Activated CD8-positive, alpha-beta memory T cell treated with anti-CD3 and anti-CD28 coated beads for 36 hours (primary cell): ENCODE data around the gene RCN2. TPM values are rescaled to one million over a fixed set of nuclear protein-coding genes. Genes with fewer than 3 reads are reported as not detected.
"Not testable (repeated sequence)": the region's sequence is repeated elsewhere in the genome, so short reads cannot be mapped to it uniquely, and the experiment has no call there.

Experiments
- CTCF ChIA-PET: fragments of 350-600 bp; sonication (Branson Sonifier 250); formaldehyde crosslinking; loops from one replicate; lab custom pipeline; 2021; ENCODE audit warnings: antibody characterized with exemption; lab: Charles Lee
- POLR2A ChIA-PET: fragments of 350-600 bp; sonication (Branson Sonifier 250); formaldehyde crosslinking; loops from one replicate; lab custom pipeline; 2021; ENCODE audit warnings: antibody characterized with exemption; lab: Charles Lee
- total RNA-seq, 2 experiments: library from RNA; stranded (reverse); gene quantifications; one replicate each; pipeline ENCODE4 v1.2.3, GENCODE V29; 2021

The RCN2 gene
- 10 to 100 TPM; 35.0 to 36.6 TPM for total RNA-seq

GRCh38 chr15:76931397-76932134 lies at the start of gene RCN2:
TSS of gene RCN2 (plus strand) at chr15:76931749. CDS start at chr15:76931842, 93 bp downstream.
- POLR2A ChIA-PET: interaction anchor here (0.5 to 0.9 kb wide), 4 partner anchors 9 to 289 kb away, joined by 3 to 4 read pairs (median 3); no protein-coding TSS in a partner anchor
- CTCF ChIA-PET: interaction anchor here (0.7 to 1.8 kb wide), 4 partner anchors 14 to 1101 kb away, joined by 3 to 6 read pairs (median 4); no protein-coding TSS in a partner anchor

DNA sequence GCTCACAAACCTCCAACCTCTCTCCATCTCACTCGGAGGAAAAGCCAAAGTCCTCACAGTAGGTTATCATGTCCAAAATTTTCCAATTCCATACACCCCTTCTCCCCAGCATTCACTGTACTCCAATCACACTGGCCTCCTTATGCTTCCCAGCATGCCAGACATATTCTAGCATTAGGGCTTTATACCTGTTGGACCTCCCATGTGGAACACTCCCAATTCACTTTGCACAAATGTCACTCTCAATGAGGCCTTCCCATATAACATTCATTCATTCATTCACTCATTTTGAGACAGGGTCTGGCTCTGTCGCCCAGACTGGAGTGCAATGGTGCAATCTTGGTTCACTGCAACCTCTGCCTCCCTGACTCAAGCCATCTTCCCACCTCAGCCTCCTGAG lies 46.3 kb upstream of the RCN2 start:
- POLR2A ChIA-PET: no interaction called here
- CTCF ChIA-PET: no interaction called here

DNA sequence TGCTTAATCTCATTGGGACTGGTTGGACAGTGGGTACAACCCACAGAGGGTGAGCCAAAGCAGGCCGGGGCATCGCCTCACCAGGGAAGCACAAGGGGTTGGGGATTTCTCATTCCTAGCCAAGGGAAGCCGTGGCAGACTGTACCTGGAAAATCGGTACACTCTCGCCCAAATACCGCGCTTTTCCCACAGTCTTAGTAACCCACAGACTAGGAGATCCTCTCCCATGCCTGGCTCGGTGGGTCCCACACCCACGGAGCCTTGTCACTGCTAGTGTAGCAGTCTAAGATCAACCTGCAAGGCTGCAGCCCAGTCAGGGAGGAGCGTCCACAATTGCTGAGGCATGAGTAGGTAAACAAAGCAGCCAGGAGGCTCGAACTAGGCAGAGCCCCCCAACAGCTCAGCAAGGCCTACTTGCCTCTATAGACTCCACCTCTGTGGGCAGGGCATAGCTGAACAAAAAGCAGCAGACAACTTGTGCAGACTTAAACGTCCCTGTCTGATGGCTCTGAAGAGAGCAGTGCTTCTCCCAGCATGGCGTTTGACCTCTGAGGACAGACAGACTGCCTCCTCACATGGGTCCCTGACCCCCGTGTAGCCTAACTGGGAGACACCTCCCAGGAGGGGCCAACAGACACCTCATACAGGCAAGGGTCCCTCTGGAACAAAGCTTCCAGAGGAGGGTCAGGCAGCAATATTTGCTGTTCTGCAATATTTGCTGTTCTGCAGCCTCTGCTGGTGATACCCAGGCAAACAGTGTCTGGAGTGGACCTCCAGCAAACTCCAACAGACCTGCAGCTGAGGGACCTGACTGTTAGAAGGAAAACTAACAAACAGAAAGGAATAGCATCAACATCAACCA lies 44.0 kb upstream of the RCN2 start:
- POLR2A ChIA-PET, CTCF ChIA-PET: not testable (repeated sequence)

GRCh38 chr15:76892836-76893235 lies 38.7 kb upstream of the RCN2 start:
- POLR2A ChIA-PET: not testable (repeated sequence)

GRCh38 chr15:76894174-76894573 lies 37.4 kb upstream of the RCN2 start:
- ChIA-PET POLR2A (interaction anchor here (0.6 kb wide), 1 partner anchor 10 kb away, joined by 4 read pairs; no protein-coding TSS in a partner anchor), CTCF (no interaction called here)

More at GRCh38 chr15:76892836-76893235, 38.7 kb upstream of the RCN2 start:
- CTCF ChIA-PET: not testable (repeated sequence)

- CTCF ChIA-PET: no interaction called here
- POLR2A ChIA-PET: no interaction called here
Observed at GRCh38 chr15:76898102-76898501, 33.4 kb upstream of the RCN2 start.

DNA sequence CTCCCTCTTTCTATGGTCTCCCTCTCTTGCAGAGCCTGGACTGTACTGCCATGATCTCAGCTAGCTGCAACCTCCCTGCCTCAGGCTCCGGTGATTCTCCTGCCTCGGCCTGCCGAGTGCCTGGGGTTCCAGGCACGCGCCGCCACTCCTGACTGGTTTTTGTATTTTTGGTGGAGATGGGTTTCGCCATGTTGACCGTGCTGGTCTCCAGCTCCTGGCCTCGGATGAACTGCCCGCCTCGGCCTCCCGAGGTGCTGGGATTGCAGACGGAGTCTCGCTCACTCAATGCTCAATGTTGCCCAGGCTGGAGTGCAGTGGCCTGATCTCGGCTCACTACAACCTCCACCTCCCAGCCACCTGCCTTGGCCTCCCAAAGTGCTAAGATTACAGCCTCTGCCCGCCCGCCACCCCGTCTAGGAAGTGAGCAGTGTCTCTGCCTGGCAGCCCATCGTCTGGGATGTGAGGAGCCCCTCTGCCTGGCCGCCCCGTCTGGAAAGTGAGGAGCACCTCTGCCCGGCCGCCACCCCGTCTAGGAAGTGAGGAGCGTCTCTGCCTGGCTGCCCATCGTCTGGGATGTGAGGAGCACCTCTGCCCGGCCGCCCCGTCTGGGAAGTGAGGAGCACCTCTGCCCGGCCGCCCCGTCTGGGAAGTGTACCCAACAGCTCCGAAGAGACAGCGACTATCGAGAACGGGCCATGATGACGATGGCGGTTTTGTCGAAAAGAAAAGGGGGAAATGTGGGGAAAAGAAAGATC lies 32.2 kb upstream of the RCN2 start:
- POLR2A ChIA-PET, CTCF ChIA-PET: not testable (repeated sequence)

GRCh38 chr15:76899931-76900310 lies 31.6 kb upstream of the RCN2 start:
- CTCF ChIA-PET, POLR2A ChIA-PET: not testable (repeated sequence)

GRCh38 chr15:76901965-76902364 lies 29.6 kb upstream of the RCN2 start:
- ChIA-PET POLR2A (no interaction called here), CTCF (interaction anchor here (1.6 kb wide), 1 partner anchor 29 kb away, joined by 5 read pairs; the partner anchor contains the start of gene RCN2)

- POLR2A ChIA-PET: interaction anchor here (0.8 to 1.0 kb wide), 2 partner anchors 32 to 592 kb away, joined by 3 read pairs; partner anchors contain the start of gene ETFA
- CTCF ChIA-PET: interaction anchor here (0.7 to 1.6 kb wide), 4 partner anchors 28 to 640 kb away, joined by 3 to 5 read pairs (median 4); partner anchors contain the start of gene RCN2
Observed at GRCh38 chr15:76903251-76903681, 28.3 kb upstream of the RCN2 start.

GRCh38 chr15:76904461-76905012 lies 27.0 kb upstream of the RCN2 start:
- POLR2A ChIA-PET: interaction anchor here (0.5 to 1.1 kb wide), 3 partner anchors 10 to 119 kb away, joined by 3 to 5 read pairs (median 4); partner anchors contain the start of gene RCN2
- CTCF ChIA-PET: interaction anchor here (1.3 to 1.6 kb wide), 2 partner anchors 85 to 639 kb away, joined by 3 to 4 read pairs; no protein-coding TSS in a partner anchor

DNA sequence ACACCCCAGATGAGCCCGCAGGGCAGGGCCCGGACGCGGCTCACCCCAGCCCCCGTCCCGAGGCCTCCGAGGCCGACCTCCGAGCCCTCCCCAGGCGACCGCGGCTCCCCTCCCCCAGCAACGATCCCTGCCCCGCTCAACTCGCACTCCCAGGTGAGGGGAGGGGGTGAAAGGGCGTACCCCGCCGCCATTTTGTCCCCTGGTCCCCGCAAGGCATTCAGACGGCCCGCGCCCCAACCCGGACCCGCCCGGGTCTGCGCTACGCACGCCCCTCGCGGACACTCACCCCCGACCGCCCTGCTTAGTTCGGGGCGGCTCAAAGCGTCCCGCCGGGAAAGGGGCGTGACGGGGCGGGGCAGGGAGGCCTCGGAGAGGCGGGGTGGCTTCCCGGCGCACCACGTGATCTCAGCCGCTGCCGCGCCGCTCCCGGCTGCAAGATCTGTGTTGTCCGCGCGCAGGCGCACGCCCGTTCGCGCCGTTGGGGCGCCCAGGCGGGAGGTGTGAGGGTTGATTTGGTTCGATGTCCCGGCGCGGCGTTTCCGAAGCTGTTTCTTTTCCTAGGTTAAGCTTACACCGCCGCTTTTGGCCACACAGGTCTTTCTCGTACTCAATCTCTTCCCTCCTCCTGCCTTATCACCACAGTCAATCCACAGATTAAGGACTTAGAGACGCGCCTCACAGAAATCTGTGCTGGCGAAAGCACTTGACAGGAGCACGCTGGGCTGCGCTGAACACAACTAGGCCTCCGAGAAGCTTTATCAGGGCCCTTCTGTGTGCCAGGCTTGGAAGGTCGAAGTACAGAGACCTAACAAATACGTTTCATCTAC lies 26.3 kb upstream of the RCN2 start, which contains the start of gene SCAPER:
Gene SCAPER (minus strand): TSS at position 328 of the 827 bp plus-strand sequence. CDS start 21,523 bp downstream, outside the sequence.
- ChIA-PET POLR2A (interaction anchor here (0.6 to 1.1 kb wide), 3 partner anchors 26 to 225 kb away, joined by 3 to 6 read pairs (median 3); partner anchors contain the start of gene RCN2), CTCF (interaction anchor here (1.0 to 1.6 kb wide), 2 partner anchors 68 to 638 kb away, joined by 3 to 4 read pairs; no protein-coding TSS in a partner anchor)

DNA sequence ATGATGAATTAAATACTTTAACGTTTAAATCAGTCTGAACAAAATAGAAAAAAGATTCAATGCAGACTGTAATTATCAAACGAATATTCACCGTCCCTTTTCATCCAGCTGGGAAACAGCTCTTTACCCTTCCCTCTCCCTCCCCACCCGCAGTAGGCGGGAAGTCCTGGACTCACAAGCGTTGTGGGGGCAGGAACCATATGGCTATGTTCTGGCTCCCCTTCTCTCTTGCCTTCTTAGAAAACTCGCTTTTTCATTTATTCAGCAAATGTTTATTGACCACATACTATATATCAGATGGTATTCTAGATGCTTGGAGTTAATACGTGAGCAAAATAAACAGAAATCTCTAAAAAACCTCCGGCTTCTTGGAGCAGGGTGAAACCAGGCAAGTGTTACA lies 25.7 kb upstream of the RCN2 start:
- ChIA-PET CTCF (interaction anchor here (1.0 kb wide), 1 partner anchor 67 kb away, joined by 3 read pairs; no protein-coding TSS in a partner anchor), POLR2A (interaction anchor here (0.8 kb wide), 1 partner anchor 226 kb away, joined by 3 read pairs; no protein-coding TSS in a partner anchor)

- ChIA-PET POLR2A (no interaction called here), CTCF (no interaction called here)
Observed at GRCh38 chr15:76912430-76912829, 19.1 kb upstream of the RCN2 start.

- CTCF ChIA-PET: no interaction called here
- POLR2A ChIA-PET: no interaction called here
Observed at GRCh38 chr15:76913737-76914136, 17.8 kb upstream of the RCN2 start.

- CTCF ChIA-PET: no interaction called here
- POLR2A ChIA-PET: no interaction called here
Observed at GRCh38 chr15:76916369-76916768, 15.2 kb upstream of the RCN2 start.

GRCh38 chr15:76928201-76928600 lies 3.3 kb upstream of the RCN2 start:
- CTCF ChIA-PET: no interaction called here
- POLR2A ChIA-PET: no interaction called here
